ENCODE results near the gene CCNL2.

DNA sequence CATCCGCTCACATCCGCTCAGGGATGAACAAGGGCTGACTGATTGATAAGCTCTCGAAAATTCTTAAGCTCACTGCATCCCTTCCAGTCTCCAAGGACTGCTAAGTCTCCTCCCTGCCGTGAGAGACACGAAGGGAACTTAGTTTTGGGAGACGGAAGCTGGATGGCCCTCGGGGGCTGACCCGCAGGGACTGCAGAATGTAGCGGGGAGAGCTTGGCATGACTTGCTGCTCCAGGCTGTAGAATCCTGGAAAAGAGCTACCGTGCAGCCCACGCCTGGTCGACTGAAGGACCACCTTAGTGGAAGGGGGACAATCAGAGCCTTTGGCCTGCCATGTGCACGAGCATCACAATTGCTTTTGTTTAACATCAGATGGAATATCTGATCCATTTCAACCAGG, 16.6 kb upstream of the CCNL2 start:
- TF ChIP-seq, protein P1, sequence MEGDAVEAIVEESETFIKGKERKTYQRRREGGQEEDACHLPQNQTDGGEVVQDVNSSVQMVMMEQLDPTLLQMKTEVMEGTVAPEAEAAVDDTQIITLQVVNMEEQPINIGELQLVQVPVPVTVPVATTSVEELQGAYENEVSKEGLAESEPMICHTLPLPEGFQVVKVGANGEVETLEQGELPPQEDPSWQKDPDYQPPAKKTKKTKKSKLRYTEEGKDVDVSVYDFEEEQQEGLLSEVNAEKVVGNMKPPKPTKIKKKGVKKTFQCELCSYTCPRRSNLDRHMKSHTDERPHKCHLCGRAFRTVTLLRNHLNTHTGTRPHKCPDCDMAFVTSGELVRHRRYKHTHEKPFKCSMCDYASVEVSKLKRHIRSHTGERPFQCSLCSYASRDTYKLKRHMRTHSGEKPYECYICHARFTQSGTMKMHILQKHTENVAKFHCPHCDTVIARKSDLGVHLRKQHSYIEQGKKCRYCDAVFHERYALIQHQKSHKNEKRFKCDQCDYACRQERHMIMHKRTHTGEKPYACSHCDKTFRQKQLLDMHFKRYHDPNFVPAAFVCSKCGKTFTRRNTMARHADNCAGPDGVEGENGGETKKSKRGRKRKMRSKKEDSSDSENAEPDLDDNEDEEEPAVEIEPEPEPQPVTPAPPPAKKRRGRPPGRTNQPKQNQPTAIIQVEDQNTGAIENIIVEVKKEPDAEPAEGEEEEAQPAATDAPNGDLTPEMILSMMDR (IDR thresholded peaks at IDR 0.05; ENCODE audit: borderline replicate concordance, extremely low read depth, low read length, poor library complexity, severe bottlenecking): no peak
- no peak for TF ChIP-seq EZH2 (IDR thresholded peaks at IDR 0.05; ENCODE audit: borderline replicate concordance, low read depth, low read length, severe bottlenecking)

Measured in DND-41 (cell line).